Caco-2 (cell line): ENCODE data around the gene GRK1. TPM values are rescaled to one million over a fixed set of nuclear protein-coding genes. Genes with fewer than 3 reads are reported as not detected.

ENCODE experiments used
- BruUV-seq: library from RNA; stranded (reverse); fragments of 400-500 nt; replicated peaks from 2 replicates; lab custom pipeline; 2021; lab: Mats Ljungman, UMichigan
- CTCF ChIA-PET: fragments of 300-600 bp; sonication (Branson Sonifier 250); formaldehyde crosslinking; loops from one replicate; lab custom pipeline; 2022; ENCODE audit warnings: antibody characterized with exemption; lab: Charles Lee
- POLR2A ChIA-PET: fragments of 300-600 bp; sonication (Branson Sonifier 250); formaldehyde crosslinking; loops from one replicate; lab custom pipeline; 2022; ENCODE audit warnings: antibody characterized with exemption; lab: Charles Lee
- DNase-seq, 2 experiments: peaks; one replicate each; pipeline versions ENCODE4 v3.0.0 to v3.0.0-alpha.2; 2020 to 2022
- H3K27me3 ChIP-seq: replicated peaks from 2 replicates; pipeline ENCODE4 v1.6.0; 2011; ENCODE audit warnings: low read length; ENCODE audit not compliant: control insufficient read depth, insufficient read depth
- H3K36me3 ChIP-seq: 2 replicates; pipeline ENCODE4 v1.5.1; 2011; ENCODE audit warnings: low read length; ENCODE audit not compliant: control insufficient read depth, insufficient read depth
- H3K4me1 ChIP-seq: fragments of 250-450 bp; sonication (Bioruptor Pico); 2 replicates; pipeline ENCODE4 v1.5.1; 2020; ENCODE audit warnings: mild to moderate bottlenecking
- H3K4me3 ChIP-seq: 2 replicates; pipeline ENCODE4 v1.5.1; 2011; ENCODE audit warnings: low read depth, mild to moderate bottlenecking, control low read depth, low read length
- H3K9me3 ChIP-seq: fragments of 250-450 bp; sonication (Bioruptor Pico); 2 replicates; pipeline ENCODE4 v1.5.1; 2020; ENCODE audit warnings: mild to moderate bottlenecking, moderate library complexity
- H3K27ac Mint-ChIP-seq: one replicate; pipeline ENCODE4 v1.8.0; 2022; ENCODE audit warnings: mixed read lengths; ENCODE audit not compliant: unreplicated experiment
- H3K27me3 Mint-ChIP-seq: one replicate; pipeline ENCODE4 v1.8.0; 2022; ENCODE audit warnings: mixed read lengths; ENCODE audit not compliant: insufficient read depth, unreplicated experiment
- H3K36me3 Mint-ChIP-seq: one replicate; pipeline ENCODE4 v1.8.0; 2022; ENCODE audit warnings: mild to moderate bottlenecking, mixed read lengths; ENCODE audit not compliant: insufficient read depth, unreplicated experiment
- H3K4me1 Mint-ChIP-seq: one replicate; pipeline ENCODE4 v1.8.0; 2022; ENCODE audit warnings: low read depth, mixed read lengths; ENCODE audit not compliant: unreplicated experiment
- H3K4me3 Mint-ChIP-seq: one replicate; pipeline ENCODE4 v1.8.0; 2022; ENCODE audit warnings: mild to moderate bottlenecking, moderate library complexity, mixed read lengths; ENCODE audit not compliant: unreplicated experiment
- H3K9me3 Mint-ChIP-seq: one replicate; pipeline ENCODE4 v1.8.0; 2022; ENCODE audit warnings: mixed read lengths; ENCODE audit not compliant: unreplicated experiment
- intact Hi-C: fragments of 100-400 bp; cut with micrococcal nuclease; formaldehyde crosslinking; loops from one replicate; pipeline ENCODE4 v1.10.0; 2022; ENCODE audit not compliant: unreplicated experiment
- total RNA-seq: library from RNA; stranded (reverse); gene quantifications from 2 replicates; pipeline ENCODE4 v1.2.3, GENCODE V29; 2022
- TF ChIP-seq, protein P1 (sequence below), 2 experiments: fragments of 200-600 bp in 1 of 2; IDR thresholded peaks; 1 replicate in 1 of 2; 2 replicates in 1 of 2; pipeline versions ENCODE4 v1.5.1 to v1.8.0; 2011 to 2022; ENCODE audit warnings: antibody characterized with exemption in 1 of 2, control low read depth in 1 of 2, inconsistent platforms in 1 of 2, low read depth in 1 of 2, low read length in 1 of 2, mild to moderate bottlenecking in 1 of 2, moderate library complexity in 1 of 2; ENCODE audit not compliant: insufficient read depth in 1 of 2, severe bottlenecking in 1 of 2, unreplicated experiment in 1 of 2

The GRK1 gene
- total RNA-seq, 1 experiment from 2014 or later = not detected

DNA sequence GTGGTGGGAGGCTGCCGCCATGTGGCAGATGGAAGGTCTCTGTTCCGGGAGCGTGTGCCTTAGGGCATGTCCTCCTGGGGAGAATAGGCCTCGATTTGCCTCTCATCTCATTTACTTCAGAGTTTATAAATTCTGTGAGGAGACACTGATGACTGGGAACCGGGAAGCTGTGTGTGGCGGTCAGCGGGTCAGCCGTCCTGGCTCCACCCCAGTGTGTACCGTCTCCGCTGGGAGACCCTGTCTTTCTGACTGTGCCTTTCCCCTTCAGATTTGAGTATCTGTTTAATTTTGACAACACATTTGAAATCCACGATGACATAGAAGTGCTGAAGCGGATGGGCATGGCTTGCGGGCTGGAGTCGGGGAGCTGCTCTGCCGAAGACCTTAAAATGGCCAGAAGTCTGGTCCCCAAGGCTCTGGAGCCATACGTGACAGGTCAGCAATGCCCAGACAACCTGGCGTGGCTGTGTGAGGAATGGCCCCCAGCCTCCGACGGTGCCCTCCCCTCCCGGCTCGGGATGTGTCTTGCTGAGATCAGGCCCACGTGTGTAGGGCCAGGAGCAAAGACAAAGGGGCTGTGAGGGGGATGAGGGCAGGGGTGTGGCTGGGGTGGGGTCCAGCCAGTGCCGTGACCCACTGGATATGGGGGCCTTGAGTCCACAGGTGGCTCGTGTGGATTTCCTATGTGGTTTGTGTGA lies 30.6 kb upstream of the GRK1 start:
- BruUV-seq = no TSS peak
- POLR2A ChIA-PET = no interaction called here
- no peaks in the 10 kb centered on the region for H3K9me3 Mint-ChIP-seq

DNA sequence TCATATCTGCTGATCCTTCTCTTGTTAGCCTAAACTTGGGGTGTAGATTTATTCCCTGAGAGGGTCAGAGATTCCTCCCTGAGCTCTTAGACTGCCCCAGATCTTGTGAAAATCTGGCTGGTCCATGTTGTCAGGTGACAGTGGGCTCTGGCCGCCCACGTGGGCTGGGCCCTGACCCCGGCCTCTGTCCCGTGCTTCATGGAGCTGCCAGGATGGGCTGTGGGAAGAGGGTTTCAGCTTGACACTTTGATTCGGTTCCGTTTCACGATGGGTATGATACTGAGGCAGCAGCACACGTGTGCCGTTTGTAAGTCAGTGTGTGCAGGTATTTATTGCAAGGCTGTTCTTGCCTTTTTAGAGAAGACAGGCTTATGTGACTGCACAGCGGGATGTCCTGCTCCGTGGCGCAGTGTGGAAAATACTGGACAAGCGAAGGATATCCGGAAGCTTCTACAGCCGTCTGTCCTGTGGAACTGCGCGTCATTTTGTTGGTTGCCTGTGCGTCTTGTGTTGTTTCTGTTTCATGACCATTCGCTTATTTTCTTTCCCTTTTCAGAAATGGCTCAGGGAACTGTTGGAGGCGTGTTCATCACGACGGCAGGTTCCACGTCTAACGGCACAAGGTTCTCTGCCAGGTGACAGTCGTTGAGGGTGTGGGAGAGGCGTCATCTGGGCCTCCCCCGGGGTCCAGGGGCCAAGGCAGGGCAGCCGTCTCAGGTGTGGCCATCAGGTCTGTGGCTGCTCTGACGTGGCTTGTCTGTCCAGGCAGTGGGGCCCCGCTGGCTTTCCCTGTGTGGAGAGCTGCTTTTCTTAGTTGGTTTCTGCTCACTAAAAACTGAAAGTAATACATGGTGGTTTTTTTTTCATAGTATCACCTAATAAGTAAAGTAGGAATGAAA lies 29.5 kb upstream of the GRK1 start:
- H3K4me1 ChIP-seq = no peaks in the 10 kb centered on the region
- H3K36me3 ChIP-seq = peaks cover 1% of the 10 kb centered on the region
- DNase-seq = peak in 1 of 2 experiments; percentile 14
- intact Hi-C loops = no loop called here
- ChIA-PET POLR2A (no interaction called here), CTCF (interaction anchor here (0.6 kb wide), 1 partner anchor 22 kb away, joined by 5 read pairs; no protein-coding TSS in a partner anchor)
- H3K4me1 Mint-ChIP-seq = no peaks in the 10 kb centered on the region
- no peaks in the 10 kb centered on the region for H3K27me3 ChIP-seq
- H3K27ac Mint-ChIP-seq = no peak overlapping the region
- peaks cover 92% of the 10 kb centered on the region for H3K36me3 Mint-ChIP-seq
- H3K4me3 Mint-ChIP-seq = no peak overlapping the region
- H3K9me3 Mint-ChIP-seq = no peaks in the 10 kb centered on the region
- H3K9me3 ChIP-seq = no peaks in the 10 kb centered on the region
- H3K4me3 ChIP-seq = no peak overlapping the region
- TF ChIP-seq, protein P1, sequence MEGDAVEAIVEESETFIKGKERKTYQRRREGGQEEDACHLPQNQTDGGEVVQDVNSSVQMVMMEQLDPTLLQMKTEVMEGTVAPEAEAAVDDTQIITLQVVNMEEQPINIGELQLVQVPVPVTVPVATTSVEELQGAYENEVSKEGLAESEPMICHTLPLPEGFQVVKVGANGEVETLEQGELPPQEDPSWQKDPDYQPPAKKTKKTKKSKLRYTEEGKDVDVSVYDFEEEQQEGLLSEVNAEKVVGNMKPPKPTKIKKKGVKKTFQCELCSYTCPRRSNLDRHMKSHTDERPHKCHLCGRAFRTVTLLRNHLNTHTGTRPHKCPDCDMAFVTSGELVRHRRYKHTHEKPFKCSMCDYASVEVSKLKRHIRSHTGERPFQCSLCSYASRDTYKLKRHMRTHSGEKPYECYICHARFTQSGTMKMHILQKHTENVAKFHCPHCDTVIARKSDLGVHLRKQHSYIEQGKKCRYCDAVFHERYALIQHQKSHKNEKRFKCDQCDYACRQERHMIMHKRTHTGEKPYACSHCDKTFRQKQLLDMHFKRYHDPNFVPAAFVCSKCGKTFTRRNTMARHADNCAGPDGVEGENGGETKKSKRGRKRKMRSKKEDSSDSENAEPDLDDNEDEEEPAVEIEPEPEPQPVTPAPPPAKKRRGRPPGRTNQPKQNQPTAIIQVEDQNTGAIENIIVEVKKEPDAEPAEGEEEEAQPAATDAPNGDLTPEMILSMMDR (IDR thresholded peaks at IDR 0.05; ENCODE audit: insufficient read depth in 1 of 2, low read depth in 1 of 2, low read length in 1 of 2, severe bottlenecking in 1 of 2, unreplicated experiment in 1 of 2) = no peak
- H3K27me3 Mint-ChIP-seq = no peaks in the 10 kb centered on the region
- BruUV-seq = no TSS peak

More for the DNA sequence above, 30.6 kb upstream of the GRK1 start:
- Histone ChIP-seq H3K4me1 (no peaks in the 10 kb centered on the region), H3K4me3 (no peak overlapping the region), H3K36me3 (peaks cover 1% of the 10 kb centered on the region), H3K9me3 (no peaks in the 10 kb centered on the region), H3K27me3 (no peaks in the 10 kb centered on the region)
- intact Hi-C loops = no loop called here
- TF ChIP-seq, protein P1 (IDR thresholded peaks at IDR 0.05; ENCODE audit: insufficient read depth in 1 of 2, low read depth in 1 of 2, low read length in 1 of 2, severe bottlenecking in 1 of 2, unreplicated experiment in 1 of 2) = no peak
- Mint-ChIP-seq H3K4me1 (no peaks in the 10 kb centered on the region), H3K27ac (no peak overlapping the region), H3K4me3 (no peak overlapping the region), H3K27me3 (no peaks in the 10 kb centered on the region), H3K36me3 (peaks cover 92% of the 10 kb centered on the region)
- CTCF ChIA-PET = no interaction called here
- DNase-seq = peak in 1 of 2 experiments; percentile 11

- Mint-ChIP-seq H3K9me3 (no peaks in the 10 kb centered on the region), H3K27ac (no peak overlapping the region), H3K4me3 (no peak overlapping the region), H3K4me1 (no peaks in the 10 kb centered on the region), H3K27me3 (no peaks in the 10 kb centered on the region), H3K36me3 (peaks cover 91% of the 10 kb centered on the region)
- intact Hi-C loops = no loop called here
- TF ChIP-seq, protein P1 (IDR thresholded peaks at IDR 0.05; ENCODE audit: insufficient read depth in 1 of 2, low read depth in 1 of 2, low read length in 1 of 2, severe bottlenecking in 1 of 2, unreplicated experiment in 1 of 2) = no peak
- Histone ChIP-seq H3K4me1 (no peaks in the 10 kb centered on the region), H3K27me3 (no peaks in the 10 kb centered on the region), H3K36me3 (peaks cover 1% of the 10 kb centered on the region), H3K9me3 (no peaks in the 10 kb centered on the region), H3K4me3 (no peak overlapping the region)
- BruUV-seq = no TSS peak
- CTCF ChIA-PET = interaction anchor here (0.6 kb wide), 1 partner anchor 22 kb away, joined by 5 read pairs; no protein-coding TSS in a partner anchor
- DNase-seq = no peak
- POLR2A ChIA-PET = no interaction called here
Measured at GRCh38 chr13:113638173-113638746, 28.8 kb upstream of the GRK1 start.
